HepG2 (cell line): ENCODE data around the gene ZNF524. TPM values are rescaled to one million over a fixed set of nuclear protein-coding genes. Genes with fewer than 3 reads are reported as not detected.

Experiments
- ATAC-seq: fragments of 200-7000 bp; cut with Tn5 transposase; 3 replicates; pipeline ENCODE4 v1.9.1; 2020; ENCODE audit warnings: mild to moderate bottlenecking, moderate library complexity
- BruUV-seq: library from RNA; stranded (reverse); fragments of 400-500 nt; replicated peaks from 2 replicates; lab custom pipeline; 2021; lab: Mats Ljungman, UMichigan
- CTCF ChIA-PET: fragments of 300-600 bp; formaldehyde crosslinking; extraction: SDS; loops from one replicate; lab custom pipeline; 2021; ENCODE audit warnings: low total read pairs, inconsistent platforms, low intra/inter-chr PET ratio; lab: Yijun Ruan, JAX
- POLR2A ChIA-PET: fragments of 350-600 bp; sonication (Branson Sonifier 250); formaldehyde crosslinking; loops from one replicate; lab custom pipeline; 2020; ENCODE audit warnings: antibody characterized with exemption, inconsistent platforms; lab: Yijun Ruan, JAX
- DNase-seq: peaks from one replicate; pipeline ENCODE4 v3.0.0-alpha.2; 2015; ENCODE audit warnings: low spot score
- FAIRE-seq: peaks from 3 replicates; lab custom pipeline; 2011; peaks lifted over from hg19 to GRCh38; lab: Jason Lieb, UNC
- H2AFZ ChIP-seq: one replicate; pipeline ENCODE4 v1.6.1; 2011; ENCODE audit warnings: low read length, inconsistent platforms
- H3K27ac ChIP-seq: fragments of 300-600 bp; 3 replicates; pipeline ENCODE4 v1.8.0; 2011; ENCODE audit warnings: mixed run types, mild to moderate bottlenecking, mixed read lengths, low read length, inconsistent platforms; ENCODE audit not compliant: insufficient read depth; ENCODE audit errors: extremely low read length
- H3K27me3 ChIP-seq, 2 experiments: fragments of 200-600 bp in 1 of 2; 2 replicates in 1 of 2; 3 replicates in 1 of 2; pipeline versions ENCODE4 v1.6.0 to v1.8.0; 2011; ENCODE audit warnings: low read length in 2 of 2, mild to moderate bottlenecking in 2 of 2, moderate library complexity in 2 of 2, inconsistent platforms in 1 of 2; ENCODE audit not compliant: insufficient read depth in 2 of 2, control insufficient read depth in 1 of 2
- H3K36me3 ChIP-seq, 2 experiments: fragments of 200-600 bp in 1 of 2; replicated peaks in 1 of 2; 2 replicates in 1 of 2; 3 replicates in 1 of 2; pipeline versions ENCODE4 v1.5.1 to v1.8.0; 2011; ENCODE audit warnings: low read length in 2 of 2, inconsistent platforms in 1 of 2; ENCODE audit not compliant: insufficient read depth in 2 of 2, control insufficient read depth in 1 of 2
- H3K4me1 ChIP-seq: 2 replicates; pipeline ENCODE4 v1.5.1; 2012; ENCODE audit warnings: low read length, inconsistent platforms; ENCODE audit not compliant: insufficient read depth
- H3K4me2 ChIP-seq: 2 replicates; pipeline ENCODE4 v1.6.0; 2011; ENCODE audit warnings: low read depth, low read length, inconsistent platforms
- H3K4me3 ChIP-seq, 3 experiments: fragments of 200-600 bp in 1 of 3; sonication (generic), shearing (Covaris generic) in 1 of 3; replicated peaks in 1 of 3; 2 replicates each; pipeline ENCODE4 v1.5.1; 2011 to 2016; ENCODE audit warnings: low read length in 3 of 3, inconsistent platforms in 2 of 3, low read depth in 2 of 3, mild to moderate bottlenecking in 2 of 3, control low read depth in 1 of 3, mixed read lengths in 1 of 3; ENCODE audit not compliant: insufficient read depth in 1 of 3
- H3K79me2 ChIP-seq: one replicate; pipeline ENCODE4 v1.6.1; 2011; ENCODE audit warnings: low read length, inconsistent platforms; ENCODE audit not compliant: insufficient read depth
- H3K9ac ChIP-seq: 2 replicates; pipeline ENCODE4 v1.6.0; 2011; ENCODE audit warnings: mild to moderate bottlenecking, low read depth, low read length, inconsistent platforms; ENCODE audit not compliant: insufficient read depth
- H3K9me3 ChIP-seq: 2 replicates; pipeline ENCODE4 v1.5.1; 2012; ENCODE audit warnings: mild to moderate bottlenecking, low read length
- H4K20me1 ChIP-seq: 2 replicates; pipeline ENCODE4 v1.6.0; 2011; ENCODE audit warnings: inconsistent platforms, mild to moderate bottlenecking, low read length, moderate library complexity; ENCODE audit not compliant: insufficient read depth
- BCLAF1 ChIP-seq: fragments of 450-650 bp; IDR thresholded peaks from 2 replicates; pipeline ENCODE4 v1.6.1; 2017; ENCODE audit warnings: mild to moderate bottlenecking
- ETV6 ChIP-seq: sonication (generic); formaldehyde crosslinking; conservative IDR thresholded peaks from 2 replicates; pipeline ENCODE4 v1.4.0; 2020; ENCODE audit warnings: missing genetic modification reagents
- GFI1 ChIP-seq: sonication (generic); formaldehyde crosslinking; IDR thresholded peaks from 2 replicates; pipeline ENCODE4 v1.5.0; 2020; ENCODE audit warnings: missing genetic modification reagents, mild to moderate bottlenecking, borderline replicate concordance
- GRHL1 ChIP-seq: sonication (generic); formaldehyde crosslinking; conservative IDR thresholded peaks from 2 replicates; pipeline ENCODE4 v1.8.0; 2022; ENCODE audit warnings: missing genetic modification reagents
- NPAS2 ChIP-seq: sonication (generic); formaldehyde crosslinking; IDR thresholded peaks from 2 replicates; pipeline ENCODE4 v1.8.0; 2022; ENCODE audit warnings: mild to moderate bottlenecking, missing genetic modification reagents, borderline replicate concordance
- ONECUT2 ChIP-seq: sonication (generic); formaldehyde crosslinking; IDR thresholded peaks from 2 replicates; pipeline ENCODE4 v1.4.0; 2020; ENCODE audit warnings: missing genetic modification reagents
- PTBP1 ChIP-seq: fragments of 200-400 bp; formaldehyde crosslinking; IDR thresholded peaks from 2 replicates; pipeline ENCODE4 v1.6.1; 2018; ENCODE audit warnings: low read length, low read depth; ENCODE audit not compliant: poor library complexity, severe bottlenecking
- SALL2 ChIP-seq: sonication (generic); formaldehyde crosslinking; IDR thresholded peaks from 2 replicates; pipeline ENCODE4 v1.8.1; 2023; ENCODE audit warnings: mild to moderate bottlenecking, missing genetic modification reagents, inconsistent platforms
- SATB2 ChIP-seq: sonication (generic); formaldehyde crosslinking; IDR thresholded peaks from 2 replicates; pipeline ENCODE4 v1.5.0; 2020; ENCODE audit warnings: missing genetic modification reagents
- SNAI1 ChIP-seq: sonication (generic); formaldehyde crosslinking; IDR thresholded peaks from 2 replicates; pipeline ENCODE4 v1.5.0; 2020; ENCODE audit warnings: mild to moderate bottlenecking, missing genetic modification reagents, borderline replicate concordance
- SSRP1 ChIP-seq: IDR thresholded peaks from 2 replicates; pipeline ENCODE4 v1.6.1; 2016; ENCODE audit warnings: control low read depth
- TCF7L2 ChIP-seq: IDR thresholded peaks from 2 replicates; pipeline ENCODE4 v1.6.1; 2011; ENCODE audit warnings: mild to moderate bottlenecking, low read depth, low read length, moderate library complexity
- ZBTB1 ChIP-seq: sonication (generic); formaldehyde crosslinking; IDR thresholded peaks from 2 replicates; pipeline ENCODE4 v1.4.0; 2020; ENCODE audit warnings: missing genetic modification reagents, borderline replicate concordance
- ZBTB38 ChIP-seq: sonication (generic); formaldehyde crosslinking; IDR thresholded peaks from 2 replicates; pipeline ENCODE4 v1.5.1; 2020; ENCODE audit warnings: mild to moderate bottlenecking, missing genetic modification reagents
- ZNF781 ChIP-seq: sonication (generic); formaldehyde crosslinking; IDR thresholded peaks from 2 replicates; pipeline ENCODE4 v1.5.1; 2020; ENCODE audit warnings: borderline replicate concordance, mild to moderate bottlenecking, missing genetic modification reagents; ENCODE audit errors: not compliant biosample characterization
- WGBS: methylation state at CpG from one replicate; pipeline ENCODE4 v1.1.6; 2017; ENCODE audit warnings: low lambda C conversion rate; 5-methylcytosine and 5-hydroxymethylcytosine counted together
- in situ Hi-C: cut with HindIII; loops from 2 replicates; pipeline ENCODE4 v1.10.0; 2017; ENCODE audit warnings: low pct_unique_long_range_greater_than_20kb; ENCODE audit not compliant: extremely low pct_ligation_motif_present
- intact Hi-C: fragments of 100-400 bp; cut with micrococcal nuclease; formaldehyde crosslinking; loops from one replicate; pipeline ENCODE4 v1.10.0; 2022; ENCODE audit not compliant: unreplicated experiment
- polyA plus RNA-seq, 8 experiments: library from polyadenylated mRNA; depleted of rRNA in 3 of 8; stranded (reverse) in 7 of 8; unstranded in 1 of 8; fragments of >200 nt; fragmentation: Illumina TruSeq in 4 of 8; extraction: Trizol in 4 of 8; gene quantifications; 2 replicates each; pipeline versions ENCODE4 v1.2.1 to v1.2.3, GENCODE V29; 2011 to 2016; ENCODE audit warnings: low read depth in 4 of 8, missing spikeins in 1 of 8, mixed read lengths in 1 of 8; ENCODE audit not compliant: insufficient read depth in 1 of 8
- total RNA-seq, 5 experiments: library from RNA; depleted of rRNA; stranded (reverse); fragments of >200 nt; fragmentation: Illumina TruSeq; extraction: Trizol; gene quantifications; 2 replicates each; pipeline ENCODE4 v1.2.3, GENCODE V29; 2016; ENCODE audit warnings: low read depth in 1 of 5

Gene ZNF524
- total and polyA plus RNA-seq, 2 of the 13 experiments (the other 11 are each of a cell fraction or from before 2014, with no cell fraction given) = 3.2 to 4.6 TPM

GRCh38 chr19:55559684-55560083 is 40.4 kb upstream of the ZNF524 start (continued):
- no peak for TF ChIP-seq BCLAF1
- no peak for TF ChIP-seq ZNF781 (CRISPR knock-in tag)
- no peak for TF ChIP-seq TCF7L2

GRCh38 chr19:55563261-55563690 is 36.8 kb upstream of the ZNF524 start:
- ChIA-PET CTCF (no interaction called here), POLR2A (no interaction called here)
- Histone ChIP-seq H3K4me1 (peaks cover 16% of the 10 kb centered on the region), H3K27ac (no peak overlapping the region), H3K79me2 (no peaks in the 10 kb centered on the region), H3K4me2 (peak overlapping the region; percentile 29; the same call in 1 of the 2 replicates), H2AFZ (no peak overlapping the region), H3K4me3 (no peak overlapping the region), H3K9ac (no peak overlapping the region), H3K27me3 (peaks cover 0 to 5% of the 10 kb centered on the region in 2 experiments; a peak in 2 of 5 replicates), H3K36me3 (no peaks in the 10 kb centered on the region), H4K20me1 (no peaks in the 10 kb centered on the region), H3K9me3 (no peaks in the 10 kb centered on the region)
- WGBS = 25% methylated on average over 12 of the region's 12 CpGs
- in situ Hi-C loops = no loop called here
- BruUV-seq = no TSS peak
- intact Hi-C loops = no loop called here
- FAIRE-seq (no peak), DNase-seq (no peak), ATAC-seq (peak; percentile 54)
- TF ChIP-seq ONECUT2 (CRISPR knock-in tag) (no peak), ETV6 (CRISPR knock-in tag) (no peak), NPAS2 (CRISPR knock-in tag) (no peak), SSRP1 (CRISPR knock-in tag) (no peak), ZBTB1 (CRISPR knock-in tag) (no peak), SNAI1 (no peak), SALL2 (CRISPR knock-in tag) (no peak), ZBTB38 (CRISPR knock-in tag) (no peak), PTBP1 (no peak), GRHL1 (CRISPR knock-in tag) (no peak), GFI1 (no peak), SATB2 (CRISPR knock-in tag) (no peak)
